Frontal cortex (tissue), 4 donors: ENCODE measurements around the gene RFTN1. TPM values are rescaled to one million over a fixed set of nuclear protein-coding genes. Genes with fewer than 3 reads are reported as not detected.

Source experiments
- DNase-seq, 2 donors: peaks; one replicate each; pipeline ENCODE4 v3.0.0; 2012; ENCODE audit warnings: low spot score in 2 of 2
- FAIRE-seq: peaks from 2 replicates; lab custom pipeline; 2012; peaks lifted over from hg19 to GRCh38; lab: Jason Lieb, UNC
- total RNA-seq: library from RNA; depleted of rRNA; stranded (reverse); fragments of >200 nt; gene quantifications from one replicate; pipeline ENCODE4 v1.2.3, GENCODE V29; 2014
- donor health status: control.
- donor health status: control.
- donor health status: control.

The RFTN1 gene
- total RNA-seq, 1 donor from 2014 or later: 11.0 TPM

GRCh38 chr3:16303037-16303575 is 210.4 kb downstream of the RFTN1 start:
- DNase-seq (no peak), FAIRE-seq (no peak)

- FAIRE-seq: no peak
- no peak for DNase-seq
Observed at GRCh38 chr3:16302082-16302631, 211.3 kb downstream of the RFTN1 start.

- FAIRE-seq: no peak
- DNase-seq: no peak
Observed at GRCh38 chr3:16301507-16301906, 212.0 kb downstream of the RFTN1 start.

DNA sequence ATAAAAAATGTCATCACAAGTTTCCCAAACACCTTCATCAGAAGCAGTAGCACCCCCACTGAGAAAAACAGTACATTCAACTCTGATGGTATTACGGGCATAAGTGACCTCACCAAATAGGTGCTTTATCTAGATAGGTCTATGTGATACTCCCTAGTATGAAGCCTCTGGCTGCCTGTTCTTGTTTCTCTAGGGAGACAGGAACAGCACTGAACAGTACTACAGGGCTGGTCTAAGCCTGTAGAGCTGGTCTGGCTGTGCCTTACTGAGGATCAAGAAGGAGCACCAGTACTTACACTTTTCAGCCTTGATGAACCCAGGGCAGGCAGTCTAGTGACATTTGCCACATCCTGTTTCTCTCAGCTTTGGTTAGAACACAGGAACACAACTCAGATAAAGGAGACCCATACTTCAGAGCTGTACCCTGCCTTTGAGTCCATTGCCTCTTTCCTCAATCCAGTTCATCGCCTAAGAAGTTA is 212.6 kb downstream of the RFTN1 start:
- DNase-seq: no peak
- no peak for FAIRE-seq

DNA sequence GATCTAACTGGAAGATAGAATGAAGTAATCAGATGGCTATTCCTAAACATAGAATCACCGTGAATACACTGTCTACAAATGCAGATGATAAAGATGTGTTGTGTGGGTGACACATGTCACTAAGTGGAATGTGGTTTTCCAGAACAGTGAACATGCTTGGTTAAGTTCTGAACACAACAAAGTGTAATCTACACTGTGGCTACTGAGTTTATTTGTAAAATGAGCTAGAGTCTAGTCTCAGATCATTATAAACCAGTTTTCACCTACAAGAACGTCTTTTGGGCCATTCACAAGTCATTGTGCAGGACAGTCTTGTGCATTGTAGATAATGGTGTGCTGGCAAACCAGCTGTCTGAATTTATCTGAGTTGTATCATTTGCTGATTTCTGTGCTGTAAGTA is 213.2 kb downstream of the RFTN1 start:
- no peak for DNase-seq
- no peak for FAIRE-seq

- no peak for FAIRE-seq
Observed at GRCh38 chr3:16299746-16300145, 213.8 kb downstream of the RFTN1 start.

DNA sequence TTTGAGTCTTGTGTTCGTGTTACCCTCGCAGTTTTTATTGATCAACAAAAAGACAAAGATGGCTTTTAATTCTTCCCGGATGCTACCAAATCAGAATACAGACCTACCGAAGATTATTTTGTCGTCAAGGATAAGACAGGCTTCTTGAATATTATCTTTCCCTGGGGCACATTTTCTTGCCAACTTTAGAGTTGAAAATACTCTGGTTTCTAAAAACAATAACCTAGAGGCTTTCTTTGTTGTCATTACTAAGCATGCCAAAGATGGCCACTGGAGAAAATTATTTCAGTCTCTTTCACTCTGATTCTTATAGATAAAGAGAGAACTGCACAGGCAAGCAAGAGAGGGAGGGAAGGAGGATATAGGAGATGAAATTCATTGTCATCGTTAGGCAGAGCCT is 214.6 kb downstream of the RFTN1 start:
- FAIRE-seq: no peak
- no peak for DNase-seq

More at GRCh38 chr3:16299746-16300145, 213.8 kb downstream of the RFTN1 start:
- no peak for DNase-seq

DNA sequence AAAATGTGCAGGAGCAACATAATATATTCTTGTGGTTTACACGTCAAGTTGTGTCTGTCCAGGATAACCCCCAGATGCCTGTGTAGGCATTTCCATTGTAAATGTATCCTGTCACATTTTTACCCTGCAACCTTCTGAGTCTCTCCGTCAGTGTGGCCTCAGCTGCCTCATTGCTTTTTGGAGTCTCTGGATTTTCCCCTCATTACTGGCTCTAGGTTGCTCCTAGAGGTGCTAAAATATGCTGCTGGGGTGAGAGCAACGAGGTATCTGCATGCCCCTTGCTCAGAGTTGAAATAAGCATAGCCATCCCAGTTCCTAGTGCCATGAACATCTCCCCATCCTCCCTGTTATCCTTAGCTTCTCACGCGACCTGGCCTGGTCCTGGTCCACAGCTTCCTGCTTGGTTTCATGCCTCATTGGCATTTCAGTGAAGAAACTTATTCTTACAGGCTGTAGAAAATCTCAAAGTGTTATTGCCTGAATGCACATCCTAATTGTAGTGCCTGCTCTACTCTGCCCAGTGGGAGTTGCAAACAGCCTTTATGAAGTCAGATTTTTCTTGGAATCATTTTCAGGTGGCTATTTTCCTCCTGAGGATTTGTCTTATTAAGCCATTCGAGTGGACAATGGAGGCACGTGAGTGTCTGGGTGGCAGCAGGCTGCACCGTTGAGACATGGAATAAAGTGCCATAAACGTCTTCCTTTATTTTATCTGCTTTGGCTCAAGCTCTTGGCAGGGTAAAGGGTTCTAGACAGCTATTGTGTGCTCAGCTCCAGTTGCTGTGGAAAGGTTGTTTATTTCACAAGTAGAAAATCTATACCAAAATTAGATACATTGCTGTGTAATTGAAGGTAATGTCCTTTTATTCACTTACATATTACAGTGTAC is 215.3 kb downstream of the RFTN1 start:
- FAIRE-seq: no peak
- DNase-seq: no peak

GRCh38 chr3:16295298-16295890 is 218.1 kb downstream of the RFTN1 start:
- no peak for FAIRE-seq

DNA sequence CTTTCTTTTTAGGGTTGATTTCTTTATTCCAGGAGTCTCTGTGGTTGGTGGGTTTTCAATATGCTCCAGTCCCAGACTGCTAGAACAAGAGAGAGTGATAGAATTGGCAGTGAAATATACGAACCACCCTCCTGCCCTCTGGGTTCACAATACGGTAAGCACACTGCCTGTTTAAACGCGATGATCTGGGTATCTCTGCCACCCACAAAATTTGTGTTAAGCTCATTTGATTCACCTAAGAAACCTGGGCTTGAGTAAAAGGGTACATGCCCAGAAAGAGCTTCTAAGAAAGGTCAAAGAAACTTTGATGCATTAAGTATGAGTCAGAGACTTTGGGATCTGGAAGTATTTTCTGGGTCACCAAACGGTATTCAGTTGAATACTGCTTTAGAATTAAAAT is 218.7 kb downstream of the RFTN1 start:
- no peak for DNase-seq
- FAIRE-seq: no peak

More at GRCh38 chr3:16295298-16295890, 218.1 kb downstream of the RFTN1 start:
- DNase-seq: no peak

DNA sequence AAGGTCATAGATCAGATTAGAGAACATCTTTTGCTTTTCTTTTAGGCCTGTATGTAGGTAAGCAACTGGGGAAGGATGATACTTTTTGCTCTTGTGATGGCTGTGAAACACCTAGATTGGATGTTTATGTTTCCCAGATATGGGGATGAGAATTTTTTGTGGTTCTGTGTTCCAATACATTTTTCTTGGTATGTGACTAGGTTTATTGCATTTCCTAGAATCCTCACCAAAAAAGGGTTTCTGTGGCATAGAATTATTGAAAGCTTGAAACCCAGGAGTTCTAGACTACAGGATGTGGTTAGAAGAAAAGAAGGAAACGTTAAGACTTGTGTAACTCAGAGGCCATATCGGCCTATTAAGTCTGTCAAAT is 222.7 kb downstream of the RFTN1 start:
- no peak for FAIRE-seq
- no peak for DNase-seq

- peak; percentile 48 for FAIRE-seq
Observed at GRCh38 chr3:16290007-16290826, 223.3 kb downstream of the RFTN1 start.

GRCh38 chr3:16289144-16289889 is 224.2 kb downstream of the RFTN1 start:
- no peak for DNase-seq

More at GRCh38 chr3:16290007-16290826, 223.3 kb downstream of the RFTN1 start:
- DNase-seq: peak in 1 of 2 donors; percentile 25

DNA sequence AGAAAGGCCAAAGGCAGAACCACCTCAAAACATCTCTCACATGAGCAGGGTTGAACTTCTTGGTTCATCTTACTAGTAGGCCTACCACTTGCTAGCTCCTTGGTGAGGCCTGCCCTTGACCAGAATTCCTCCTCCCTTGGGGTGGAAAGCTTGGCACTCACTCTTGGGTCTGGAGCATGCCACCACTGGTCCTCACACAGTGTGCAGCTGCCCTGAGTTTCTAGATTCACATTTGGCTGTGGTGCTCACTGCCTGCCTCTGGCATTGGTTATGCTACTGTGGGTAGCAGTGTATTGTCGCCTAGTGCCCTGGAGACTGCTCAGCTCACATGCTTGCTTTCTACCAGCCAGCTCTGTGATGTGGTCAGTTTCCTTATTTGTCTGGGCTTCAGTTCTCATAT is 224.8 kb downstream of the RFTN1 start:
- no peak for FAIRE-seq
- no peak for DNase-seq

More at GRCh38 chr3:16289144-16289889, 224.2 kb downstream of the RFTN1 start:
- no peak for FAIRE-seq

DNA sequence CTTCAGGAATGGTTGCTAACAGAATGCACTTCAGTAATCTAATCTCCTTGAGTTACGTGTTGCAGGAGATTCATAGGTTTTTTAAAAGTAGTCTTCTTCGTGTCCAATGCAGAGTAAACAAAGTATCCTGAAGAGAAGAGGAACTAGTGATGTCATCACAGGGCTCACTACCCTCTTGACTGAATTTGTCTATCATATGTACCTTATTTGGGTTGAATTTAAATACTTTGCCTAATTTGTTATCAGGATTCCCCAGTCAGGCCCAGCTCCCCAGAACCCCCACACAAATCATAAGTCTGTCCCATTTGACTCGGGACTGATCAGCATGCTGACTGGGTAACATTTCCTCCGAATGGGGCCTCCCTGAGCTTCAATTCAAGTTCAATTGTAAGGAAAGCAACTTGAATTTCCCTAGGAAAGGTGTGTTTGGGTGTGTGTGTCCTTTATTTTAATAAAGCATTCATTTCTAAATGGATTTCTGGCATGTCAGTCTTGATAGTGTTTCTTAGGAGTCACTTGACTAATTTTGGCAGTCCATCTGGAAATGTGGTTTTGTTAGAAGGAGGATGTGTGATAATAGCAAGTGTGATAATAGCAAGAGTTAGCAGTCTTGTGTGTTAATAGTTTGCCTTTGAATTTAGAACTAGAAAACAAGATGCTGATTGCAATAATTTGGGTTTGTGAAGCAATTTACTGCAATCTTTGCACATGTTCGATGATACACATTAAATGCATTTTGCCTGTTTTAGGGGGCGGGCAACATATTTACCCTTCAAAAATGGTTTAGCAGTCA is 226.6 kb downstream of the RFTN1 start:
- no peak for DNase-seq
- FAIRE-seq: no peak

DNA sequence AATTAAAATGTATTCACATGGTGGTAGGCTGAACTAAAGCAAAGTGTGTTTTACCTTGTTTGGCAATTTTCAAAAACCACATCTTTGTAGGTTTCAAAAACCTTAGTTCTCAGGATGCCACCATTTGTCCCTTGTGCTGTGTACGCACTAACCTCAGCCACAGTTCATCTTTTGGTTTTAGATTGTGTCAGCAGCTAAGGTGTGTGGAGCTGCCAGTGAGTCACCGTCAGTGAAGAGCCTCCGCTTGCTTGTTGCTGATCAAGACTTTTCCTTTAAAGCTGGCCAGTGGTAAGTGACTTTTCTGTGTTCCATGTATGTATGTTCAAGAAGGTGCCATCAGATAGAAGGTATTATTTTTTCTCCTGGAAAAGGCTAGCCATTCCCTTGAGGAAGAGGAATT is 227.3 kb downstream of the RFTN1 start:
- DNase-seq (no peak), FAIRE-seq (no peak)

DNA sequence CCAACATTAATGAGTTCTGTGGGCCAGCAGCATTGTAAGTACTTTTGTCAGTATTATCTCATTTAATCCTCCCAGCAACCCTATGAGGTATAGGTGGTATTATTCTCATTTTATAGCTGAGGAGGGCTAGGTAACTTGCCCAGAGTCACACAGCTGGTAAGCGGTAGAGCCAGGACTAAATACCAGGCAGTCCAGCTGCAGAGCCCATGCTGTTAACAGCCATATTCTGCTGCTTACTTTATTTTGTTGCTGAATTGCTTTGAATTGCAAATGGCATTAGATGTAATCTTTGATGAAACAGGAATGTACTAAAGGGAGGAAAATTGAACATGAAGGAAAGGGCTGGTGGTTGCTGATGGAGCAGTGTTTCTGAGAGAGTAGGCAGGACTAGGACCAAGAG is 228.9 kb downstream of the RFTN1 start:
- no peak for DNase-seq
- FAIRE-seq: no peak

DNA sequence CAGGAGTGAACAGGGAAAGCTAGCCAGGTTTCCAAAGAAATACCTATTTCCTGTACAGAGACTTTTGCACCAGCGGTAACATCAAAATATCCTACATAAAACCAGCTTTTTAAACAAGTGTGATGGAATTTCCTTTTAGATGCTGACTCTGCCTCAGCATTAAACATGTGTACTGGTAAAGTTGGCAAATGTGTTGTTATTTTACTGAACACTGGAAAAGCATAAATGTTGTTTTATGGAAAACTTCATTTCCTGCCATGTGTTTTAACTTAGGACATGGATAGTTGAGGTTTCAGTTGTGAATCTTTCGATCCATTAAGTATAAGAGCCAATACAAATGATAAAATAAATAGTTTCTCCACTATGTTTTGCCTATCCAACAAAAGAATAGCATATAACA is 232.8 kb downstream of the RFTN1 start:
- FAIRE-seq: no peak
- DNase-seq: no peak
